CD4-positive, alpha-beta T cell treated with Interferon alpha-2 for 1 hour (primary cell): ENCODE measurements around the gene KIDINS220.

ENCODE experiments used
- DNase-seq, 2 donors: peaks; one replicate each; pipeline ENCODE4 v3.0.0-alpha.2; 2020 to 2022

Gene KIDINS220

DNA sequence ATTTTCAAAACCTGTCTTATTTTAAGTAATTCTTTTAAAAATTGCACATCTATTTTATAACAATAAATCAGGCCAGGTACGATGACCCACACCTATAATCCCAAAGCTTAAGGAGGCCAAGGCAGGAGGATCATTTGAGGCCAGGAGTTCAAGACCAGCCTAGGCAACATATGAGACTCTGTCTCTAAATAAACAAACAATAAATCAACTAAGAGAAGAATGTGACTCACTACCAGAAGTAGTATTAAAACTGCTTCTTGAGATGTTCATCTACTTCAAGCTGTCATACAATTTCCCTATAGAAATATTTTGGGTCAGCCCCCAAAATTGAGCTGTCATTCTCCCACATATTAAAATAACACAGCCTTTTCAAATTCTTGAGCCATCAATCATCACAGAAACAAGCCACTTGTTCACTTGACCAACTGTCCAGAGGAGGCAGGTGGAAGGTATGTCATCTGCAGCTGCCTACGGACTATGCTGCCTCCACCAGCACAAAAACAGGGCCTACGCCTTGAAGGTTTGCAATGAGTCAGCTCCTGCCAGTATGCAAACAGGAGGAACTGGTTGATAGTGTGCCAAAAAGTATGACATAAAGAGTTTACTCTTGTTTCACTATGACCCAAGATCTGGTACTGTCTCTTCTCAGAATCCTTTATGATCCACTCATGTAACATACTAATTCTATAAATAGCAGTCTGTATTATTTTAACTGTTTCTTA lies 33.6 kb downstream of the KIDINS220 start:
- no peak for DNase-seq

DNA sequence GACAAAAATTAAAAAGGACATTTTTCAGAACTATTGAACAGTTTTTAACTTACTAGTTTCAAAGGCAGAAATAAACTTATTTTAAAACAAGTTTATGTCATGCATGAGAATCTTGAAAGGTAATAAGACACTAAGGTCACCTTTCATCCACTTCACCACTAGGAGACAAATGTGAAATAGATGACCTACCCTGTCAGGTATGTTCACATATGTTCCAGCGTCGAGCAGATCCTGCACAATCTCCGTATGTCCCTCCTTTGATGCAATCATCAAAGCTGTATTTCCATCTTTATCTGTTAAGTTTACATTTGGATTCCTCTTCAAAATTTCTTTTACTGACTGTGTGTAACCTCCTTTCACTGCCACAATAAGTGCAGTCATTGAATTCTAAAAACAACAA lies 34.7 kb downstream of the KIDINS220 start:
- DNase-seq = no peak

DNA sequence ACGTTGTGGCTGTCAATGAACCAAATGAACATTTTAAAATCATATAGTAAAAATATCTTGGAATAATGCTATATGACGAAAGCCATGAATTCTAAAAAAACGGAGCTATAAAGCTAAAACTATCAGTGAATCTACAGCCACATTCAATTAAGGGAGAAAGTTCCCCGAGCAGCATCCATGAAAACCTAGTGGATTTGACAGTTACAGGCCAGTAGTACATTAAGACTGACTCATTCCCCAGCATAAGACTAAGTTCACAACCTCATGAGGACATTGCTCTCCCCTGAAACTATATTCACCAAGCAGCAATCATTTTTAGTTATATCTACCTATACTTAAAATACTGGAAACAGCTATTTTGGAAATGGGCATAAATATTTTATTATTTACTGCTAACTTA lies 36.6 kb downstream of the KIDINS220 start:
- DNase-seq = no peak

DNA sequence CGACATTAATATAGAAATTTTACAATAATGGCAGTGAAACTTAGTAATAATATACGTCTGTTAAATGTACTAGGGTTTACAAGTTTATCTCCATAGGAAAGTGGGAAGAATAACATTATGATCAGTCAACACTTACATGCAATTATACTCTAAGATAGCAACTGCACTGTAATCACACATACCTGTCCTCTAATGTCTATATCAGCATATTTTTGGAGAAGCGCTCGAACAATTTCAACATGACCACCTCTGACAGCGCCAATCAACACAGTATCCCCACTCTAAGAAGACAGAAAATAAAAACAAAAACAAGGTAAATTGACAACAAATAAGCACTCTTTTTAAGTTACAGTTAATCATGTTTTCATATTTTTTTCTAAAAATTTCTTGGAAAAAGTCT lies 37.2 kb downstream of the KIDINS220 start:
- no peak for DNase-seq

DNA sequence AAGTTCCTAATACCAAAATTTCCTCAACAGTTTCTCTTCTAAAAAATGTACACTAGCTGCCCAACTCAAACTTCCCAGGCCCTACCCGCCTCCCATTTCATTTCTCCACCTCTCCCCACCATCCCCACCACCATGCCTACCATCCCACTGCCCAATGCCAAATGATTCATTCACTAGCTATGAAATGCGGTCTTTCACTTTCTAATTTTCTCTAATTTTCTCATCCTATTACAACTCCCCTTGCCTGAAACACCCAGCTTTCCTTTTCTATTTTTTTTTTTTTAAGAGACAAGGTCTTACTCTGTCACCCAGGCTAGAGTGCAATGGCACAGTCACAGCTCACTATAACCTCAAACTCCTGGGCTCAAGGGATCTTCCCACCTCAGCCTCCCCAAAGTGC lies 38.4 kb downstream of the KIDINS220 start:
- DNase-seq = no peak

DNA sequence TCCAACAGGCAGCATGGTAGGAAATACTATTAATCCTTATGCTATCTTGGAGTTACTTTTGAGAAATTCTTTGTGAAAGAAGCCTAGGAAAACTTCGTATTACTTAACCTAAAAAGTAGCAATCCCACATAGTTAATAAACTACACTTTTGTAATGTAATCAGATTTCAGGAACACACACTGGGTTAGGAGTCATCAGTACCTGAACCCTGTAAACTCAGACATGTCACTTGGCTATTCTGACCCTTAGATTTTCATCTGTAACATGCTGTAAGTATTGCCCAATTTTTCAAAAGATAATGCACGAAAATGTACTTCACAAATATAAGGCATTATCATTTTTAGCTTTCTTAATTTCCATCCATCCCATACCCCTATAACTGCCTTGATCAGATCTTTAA lies 39.0 kb downstream of the KIDINS220 start:
- no peak for DNase-seq

DNA sequence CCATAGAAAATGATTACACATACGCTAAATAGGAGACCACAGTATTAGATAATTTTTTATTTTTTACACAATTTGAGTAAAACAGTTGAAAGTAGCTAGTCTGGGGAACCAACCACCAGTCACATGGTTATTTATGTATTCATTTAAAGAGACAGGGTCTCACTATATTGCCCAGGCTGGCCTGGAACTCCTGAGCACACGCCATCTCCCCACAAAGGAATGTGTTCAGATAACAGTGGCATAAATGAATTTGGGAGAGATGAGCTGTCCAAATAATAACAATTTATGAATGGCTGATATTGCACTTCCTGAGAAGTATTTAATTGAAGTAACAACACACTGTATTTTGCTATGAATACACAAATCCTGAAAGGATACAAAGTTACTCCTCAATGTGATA lies 39.7 kb downstream of the KIDINS220 start:
- no peak for DNase-seq

DNA sequence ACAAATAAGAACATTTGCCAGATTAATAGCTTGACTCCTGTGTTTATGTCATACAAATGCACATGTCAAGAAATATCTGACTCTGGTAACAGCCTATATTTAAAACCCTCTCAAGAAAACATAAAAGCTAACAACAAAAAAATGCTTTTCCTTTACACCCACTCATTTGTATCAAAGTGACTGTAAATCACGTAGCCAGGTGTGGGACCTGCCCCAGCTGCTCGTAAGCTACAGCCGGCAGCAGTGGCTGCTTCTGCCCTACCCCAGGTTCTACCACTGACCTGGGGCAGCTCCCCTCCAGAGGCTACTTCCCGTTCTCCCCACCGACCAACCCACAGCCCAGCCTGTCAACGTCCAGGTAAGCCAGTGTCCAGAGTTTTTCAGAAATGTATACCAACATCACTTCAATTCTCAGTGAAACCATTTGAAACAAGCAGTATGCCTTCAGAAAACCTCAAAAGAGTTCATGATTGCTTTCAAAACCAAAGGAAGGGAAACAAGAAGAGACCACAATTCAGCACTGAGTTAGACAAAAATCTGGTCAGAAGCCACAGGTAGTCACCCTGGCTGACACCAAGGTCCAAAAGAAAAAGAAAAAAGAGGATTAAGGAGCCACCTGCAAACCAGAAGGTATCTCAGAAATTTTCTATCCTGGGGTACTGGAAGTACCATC lies 40.4 kb downstream of the KIDINS220 start:
- DNase-seq = no peak

DNA sequence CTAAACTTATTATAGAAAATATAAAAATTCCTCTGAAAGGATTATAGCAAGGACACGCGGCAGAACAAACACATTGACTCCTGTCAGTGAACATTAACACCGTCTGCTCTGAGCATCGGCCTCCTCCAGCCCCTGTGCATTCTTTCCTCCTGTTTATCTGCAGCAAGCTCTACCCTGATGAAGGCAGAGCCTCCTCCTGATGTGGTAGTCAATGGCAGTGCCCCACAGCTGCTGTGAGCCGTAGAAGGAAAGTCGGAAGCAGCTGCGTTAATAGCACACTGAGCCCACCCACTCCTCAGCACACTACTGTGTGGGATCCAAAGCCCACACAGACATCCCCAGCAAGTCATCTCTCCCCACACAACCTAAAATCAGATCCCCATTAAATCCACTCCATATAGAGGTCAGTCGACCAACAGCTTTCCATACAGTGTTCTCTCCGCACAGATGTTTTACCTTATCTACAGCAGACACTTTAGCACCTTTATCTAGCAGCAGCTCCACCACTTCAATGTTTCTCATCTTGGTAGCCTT lies 41.0 kb downstream of the KIDINS220 start:
- no peak for DNase-seq

DNA sequence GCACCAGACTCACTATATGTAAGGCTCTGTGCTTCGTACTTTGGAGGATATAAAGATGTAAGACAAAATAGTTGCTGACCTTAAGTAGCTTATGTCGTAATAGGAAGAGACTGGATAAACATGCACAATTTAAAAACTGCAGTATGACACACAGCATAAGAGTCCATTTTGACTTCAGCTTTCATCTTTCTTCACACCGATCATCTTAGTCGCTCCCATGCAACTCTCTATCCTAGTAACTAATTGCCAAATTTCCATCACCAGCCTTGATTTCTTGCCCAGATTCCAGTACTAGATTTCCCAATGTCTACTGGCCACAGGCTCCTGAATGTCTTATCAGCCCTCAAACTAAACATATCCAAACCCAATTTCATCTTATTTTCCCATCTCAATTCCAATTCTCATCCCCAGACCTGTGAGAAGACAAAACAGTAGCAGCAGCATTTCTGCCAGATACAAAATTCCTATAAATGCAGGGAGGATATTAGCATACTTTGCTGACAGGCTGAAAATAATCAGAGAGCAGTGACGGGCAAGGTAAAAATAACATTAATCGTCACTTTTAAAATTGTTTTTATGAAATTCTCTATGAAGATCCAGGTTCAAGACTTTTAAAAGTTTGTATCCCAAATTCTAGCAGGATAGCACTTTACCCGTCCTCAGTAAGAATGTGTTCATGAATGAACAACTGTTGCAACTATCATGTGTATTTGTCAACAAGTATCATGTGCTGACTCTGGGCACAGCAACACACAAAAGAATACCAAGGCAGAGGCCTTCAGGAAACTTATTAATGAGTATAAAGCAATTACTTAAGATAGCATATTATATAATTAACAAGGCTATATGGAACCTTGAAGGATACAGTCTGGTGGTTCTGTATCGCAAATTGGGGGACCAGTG lies 42.2 kb downstream of the KIDINS220 start:
- no peak for DNase-seq

DNA sequence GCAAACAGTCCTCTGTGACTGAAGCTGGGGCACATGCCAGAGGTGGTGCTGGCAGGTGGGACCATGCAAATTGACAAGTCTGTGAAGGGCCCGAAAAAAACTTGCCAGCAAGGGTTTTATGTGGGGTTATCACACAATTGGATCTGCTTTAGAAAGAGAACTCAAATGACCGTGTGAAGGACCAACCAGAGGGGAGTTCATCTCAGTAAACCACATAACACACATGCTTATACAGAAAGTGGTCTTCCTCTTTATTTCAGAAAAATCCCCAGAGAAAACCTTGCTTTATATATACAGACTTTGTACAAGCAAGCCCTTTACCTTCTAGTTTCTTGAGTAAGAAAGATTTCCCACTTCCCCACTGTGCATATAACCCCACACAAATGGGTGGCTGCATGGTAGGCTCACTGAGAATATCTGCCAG lies 46.7 kb downstream of the KIDINS220 start:
- no peak for DNase-seq

DNA sequence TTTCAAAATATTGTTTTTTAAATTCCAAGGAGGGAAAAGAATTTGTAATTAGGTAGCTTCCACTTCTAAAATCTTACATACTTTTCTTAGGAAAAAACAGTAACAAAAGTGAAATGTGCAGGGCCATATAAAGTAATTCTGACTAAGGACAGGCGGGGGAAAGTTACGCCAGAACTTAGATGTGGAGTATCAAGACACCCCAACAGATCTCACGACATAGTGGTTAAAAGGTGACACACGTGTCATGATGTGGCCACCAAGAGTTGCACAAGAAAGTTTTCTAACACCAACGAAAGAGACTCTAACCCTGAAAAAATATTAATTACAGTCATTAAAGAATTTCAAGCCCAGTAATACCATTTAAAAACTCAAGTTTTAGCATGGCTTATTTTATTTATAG lies 51.0 kb downstream of the KIDINS220 start:
- DNase-seq = no peak

DNA sequence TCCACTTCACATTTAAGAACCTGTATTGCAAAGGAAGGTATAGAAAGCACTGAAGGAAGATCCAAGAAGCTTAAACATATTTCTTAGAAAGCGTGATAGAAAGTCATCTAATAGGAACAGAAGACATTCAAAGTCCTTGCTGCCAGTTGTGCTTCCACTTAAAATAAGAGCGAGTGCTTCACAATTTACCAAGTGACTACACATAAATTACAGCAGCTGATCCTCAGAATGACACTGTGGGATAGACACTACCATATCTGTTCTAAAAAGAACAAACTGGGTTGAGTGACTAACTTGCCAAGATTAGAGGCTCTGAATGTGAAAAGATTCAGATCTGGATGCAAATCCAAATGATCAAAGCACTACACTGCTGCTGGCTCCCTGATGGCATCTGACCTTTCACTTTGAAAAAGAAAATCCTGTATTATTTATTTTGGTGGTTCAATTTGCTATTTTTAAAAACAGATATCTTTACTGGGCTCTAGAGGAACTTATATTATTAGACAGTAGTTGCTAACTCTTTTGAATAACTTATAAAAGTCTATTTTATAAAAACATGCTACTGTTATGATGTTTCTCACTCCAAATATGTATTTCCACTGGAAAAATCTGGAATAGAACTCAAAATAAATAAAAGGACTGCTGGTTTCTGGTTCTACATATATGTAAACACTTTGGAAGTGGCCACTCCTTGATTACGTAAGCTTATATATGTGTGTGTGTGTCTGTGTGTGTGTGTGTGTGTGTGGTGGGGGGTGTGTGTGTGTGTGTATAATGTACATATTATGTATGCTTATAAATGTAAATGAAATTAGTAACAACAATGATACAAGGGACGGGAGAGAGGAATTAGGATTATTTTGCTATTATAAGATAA lies 57.4 kb downstream of the KIDINS220 start:
- DNase-seq = no peak

DNA sequence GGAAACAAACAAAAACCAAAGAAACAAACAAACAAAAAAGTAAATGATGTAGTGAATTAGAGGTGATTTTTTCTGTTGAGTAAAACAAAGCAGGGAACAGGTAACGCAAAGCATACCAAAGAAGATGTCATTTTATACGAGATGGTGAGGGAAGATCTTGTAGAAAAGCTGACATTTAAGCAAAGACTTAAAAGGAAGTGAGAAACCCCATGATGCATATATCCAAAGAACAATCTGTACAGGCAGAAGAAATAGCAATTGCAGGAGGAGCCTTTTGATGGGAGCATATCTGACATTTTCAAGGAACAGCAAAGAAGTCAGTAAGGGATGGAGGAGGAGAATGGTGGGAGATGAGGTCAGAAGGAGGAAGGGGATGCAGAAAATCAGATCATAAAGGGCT lies 63.0 kb downstream of the KIDINS220 start:
- DNase-seq = no peak

DNA sequence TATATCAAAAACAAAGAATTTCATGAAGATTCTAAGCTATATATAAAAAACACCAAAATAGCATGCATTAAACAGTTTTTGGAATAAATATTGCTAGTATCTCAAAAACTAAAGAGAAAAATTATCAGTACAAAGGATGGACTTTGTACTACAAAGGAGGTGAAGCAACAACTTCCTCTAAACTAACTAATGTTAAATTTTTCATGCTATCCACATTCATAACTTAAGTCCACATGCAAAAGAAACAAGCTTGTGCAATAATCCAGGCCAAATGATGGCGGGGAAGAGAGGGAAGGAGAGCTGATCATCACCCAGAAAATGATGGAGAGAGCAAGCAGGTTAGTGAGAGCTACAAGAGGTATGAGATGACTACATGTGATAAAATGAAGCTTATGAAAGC lies 70.1 kb downstream of the KIDINS220 start:
- no peak for DNase-seq

DNA sequence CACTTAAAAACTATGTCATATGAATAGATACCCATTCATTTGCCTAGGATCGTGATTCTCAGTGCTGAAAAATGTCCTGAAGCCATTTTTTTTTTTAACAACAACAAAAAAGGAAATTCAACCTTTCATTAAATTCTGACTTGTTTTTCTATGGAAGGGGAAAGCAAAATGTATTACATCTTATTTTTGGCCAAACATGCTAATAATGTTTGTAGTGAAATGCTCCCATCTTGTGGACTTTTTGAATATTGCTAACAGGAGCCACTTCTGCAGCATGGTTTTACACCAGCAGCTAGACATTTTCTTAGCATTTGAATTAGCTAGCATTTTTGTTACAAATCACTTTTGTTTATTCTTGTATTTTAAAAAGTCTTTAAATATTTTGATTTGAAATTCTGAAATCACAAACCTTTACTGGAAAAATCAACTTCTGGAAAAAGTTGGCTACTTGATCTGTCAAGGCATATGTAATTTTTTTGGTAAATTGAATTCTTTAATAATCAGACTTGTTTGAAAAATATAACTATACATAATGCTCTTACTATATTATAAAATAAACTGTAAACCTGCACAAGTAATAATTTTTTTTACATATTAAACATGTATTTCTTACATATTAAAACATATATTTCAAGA lies 75.8 kb downstream of the KIDINS220 start:
- DNase-seq = peak in 1 of 2 donors; percentile 37

DNA sequence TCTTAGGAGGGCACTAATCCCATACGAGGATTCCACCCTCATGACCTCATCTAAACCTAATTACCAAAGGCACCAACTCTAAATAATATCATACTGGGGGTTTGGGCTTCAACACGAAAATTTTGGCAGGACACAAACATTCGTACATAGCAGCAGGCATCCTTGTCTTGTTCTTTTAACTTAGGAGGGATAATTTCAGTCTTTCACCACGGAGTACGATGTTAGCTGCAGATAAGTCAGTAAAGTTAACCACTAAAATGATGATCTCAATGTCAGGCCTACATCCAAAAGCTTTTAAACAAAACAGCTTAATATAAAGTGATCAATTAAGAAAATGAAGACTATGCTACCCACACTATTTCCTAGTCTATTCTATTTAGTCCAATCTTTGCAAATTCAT lies 80.7 kb downstream of the KIDINS220 start:
- DNase-seq = no peak

DNA sequence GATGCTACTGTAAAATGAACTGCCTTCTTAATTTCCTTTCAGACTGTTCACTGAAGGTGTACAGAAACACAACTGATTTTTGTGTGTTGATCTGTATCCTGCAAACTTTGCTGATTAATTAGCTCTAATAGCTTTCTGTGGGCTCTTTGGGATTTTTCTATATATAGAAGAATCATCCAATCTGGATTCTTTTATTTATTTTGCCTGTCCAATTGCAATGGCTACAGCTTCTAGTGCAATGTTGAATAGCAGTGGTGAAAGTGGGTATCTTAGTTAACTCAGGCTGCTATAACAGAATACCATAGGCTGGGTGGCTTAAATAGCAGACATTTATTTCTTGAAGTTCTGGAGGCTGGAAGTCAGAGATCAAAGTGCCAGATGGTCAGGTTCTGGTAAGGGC lies 81.2 kb downstream of the KIDINS220 start:
- DNase-seq = no peak

DNA sequence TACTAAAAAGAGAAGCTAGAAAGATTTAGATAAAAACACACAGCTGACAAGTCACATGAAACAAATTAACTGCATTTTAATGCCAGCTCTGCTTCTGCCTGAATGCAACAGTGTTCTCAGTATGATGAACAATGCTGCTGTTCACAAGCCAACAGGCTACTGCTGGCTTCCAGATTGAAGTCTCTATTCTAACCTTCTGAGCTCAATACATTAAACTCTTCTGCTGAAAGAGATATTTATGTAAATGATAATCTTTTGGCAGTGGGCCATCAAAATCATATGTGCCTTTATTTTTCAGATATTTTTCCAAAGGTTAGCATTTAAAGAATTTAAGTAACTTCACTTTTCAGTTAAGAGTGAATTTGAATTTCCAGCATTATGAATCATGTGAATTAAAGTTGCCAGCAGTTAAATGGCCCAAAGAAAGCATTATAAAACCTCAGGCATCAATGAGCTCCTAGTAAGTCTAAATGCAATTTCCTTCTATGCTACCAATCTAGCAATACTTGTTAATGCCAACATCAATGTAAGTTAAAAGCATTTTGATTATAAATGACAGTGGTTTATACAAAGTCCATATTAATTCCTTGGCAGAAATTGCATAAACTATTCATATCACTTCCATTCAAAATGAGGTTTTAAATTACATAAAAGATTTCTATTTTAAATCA lies 83.2 kb downstream of the KIDINS220 start:
- DNase-seq = no peak

DNA sequence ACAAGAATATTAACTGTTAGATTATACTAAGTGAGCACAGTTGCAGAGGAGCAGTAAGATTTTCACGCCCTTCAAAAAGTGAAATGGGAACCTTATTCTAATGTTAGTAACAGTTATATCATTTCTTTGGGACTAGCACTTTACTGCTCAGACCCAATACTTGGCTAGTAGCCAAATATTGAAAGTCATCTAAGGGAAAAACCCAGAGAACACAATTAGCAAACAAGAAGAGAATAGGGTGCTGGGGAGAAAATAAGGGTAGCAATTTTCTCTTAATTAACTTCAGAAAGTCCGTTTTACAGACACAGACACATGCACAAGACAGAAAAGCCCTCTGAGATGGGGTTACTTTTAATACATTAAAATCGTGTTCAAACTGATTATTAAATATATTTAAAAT lies 83.8 kb downstream of the KIDINS220 start:
- no peak for DNase-seq

DNA sequence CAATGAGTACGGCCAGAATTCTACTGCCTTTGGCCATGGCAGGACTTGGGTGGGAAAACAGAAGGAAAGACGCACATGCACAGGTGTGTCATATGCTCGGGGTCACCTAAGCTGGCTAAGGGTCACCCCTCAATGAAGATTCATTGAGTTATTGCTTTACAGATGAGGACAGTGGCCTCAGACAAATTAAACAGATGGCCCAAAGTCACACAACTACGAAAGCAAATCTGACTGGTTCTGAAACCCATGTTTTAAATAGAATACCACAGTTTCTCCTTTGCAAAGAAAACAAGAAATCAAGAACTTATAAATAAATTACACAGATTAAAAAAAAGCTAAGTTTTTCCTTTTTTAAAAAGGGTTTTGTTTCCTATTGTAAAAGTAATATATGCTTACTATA lies 85.0 kb downstream of the KIDINS220 start:
- DNase-seq = no peak
